T-helper 2 cell (primary cell): ENCODE measurements around the gene FNDC5.
A peak's percentile ranks its signal among the peaks of the same experiment; 100 is the strongest.

Experiments used
- DNase-seq, 5 experiments: peaks; one replicate each; pipeline versions ENCODE4 v3.0.0 to v3.0.0-alpha.2; 2012 to 2022

Gene FNDC5

DNA sequence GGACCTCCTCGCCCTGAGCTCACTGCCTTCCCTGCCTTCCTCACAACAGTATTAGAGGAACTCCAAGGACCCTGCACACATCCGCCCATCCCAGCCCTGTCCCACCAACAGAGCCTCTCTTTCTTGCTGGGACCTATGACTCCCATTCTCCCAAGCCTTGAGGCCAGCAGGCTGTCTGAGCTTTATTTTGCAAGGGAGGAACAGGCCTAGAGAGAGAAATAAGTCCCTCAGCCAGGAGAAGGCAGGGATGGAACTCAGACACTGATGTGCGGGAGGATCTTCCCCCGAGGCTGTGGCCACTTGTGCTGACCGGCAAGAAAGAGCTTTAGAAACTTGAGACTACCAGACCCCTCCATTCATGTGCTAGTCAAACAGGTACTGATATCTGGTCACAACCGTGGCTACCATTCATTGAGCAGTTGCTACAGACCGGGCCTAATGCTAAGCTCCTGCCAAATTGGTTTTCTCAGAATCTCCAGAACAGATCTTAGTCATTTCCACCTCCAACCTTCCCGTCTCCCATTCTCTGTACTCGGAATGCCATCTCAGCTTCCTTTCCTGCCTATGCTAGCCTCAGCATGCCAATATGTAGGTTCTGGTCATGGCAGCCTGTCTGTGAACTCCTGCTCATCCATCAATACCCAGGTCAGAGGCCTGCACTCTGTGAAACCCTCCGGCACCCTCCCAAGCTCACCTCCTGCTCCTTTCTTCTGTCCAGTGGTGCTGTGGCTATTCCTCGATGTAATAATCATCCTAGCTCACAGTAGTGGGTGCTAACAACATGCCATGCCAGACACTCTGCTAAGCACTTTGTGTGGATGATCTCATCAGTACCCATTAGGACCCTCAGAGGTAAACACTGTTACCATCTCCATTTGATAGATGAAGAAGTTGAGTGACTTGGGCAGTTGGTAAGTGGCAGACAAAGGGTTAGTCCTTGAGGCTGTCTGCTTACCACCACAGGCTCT lies 26.7 kb upstream of the FNDC5 start:
- DNase-seq, result no peak

DNA sequence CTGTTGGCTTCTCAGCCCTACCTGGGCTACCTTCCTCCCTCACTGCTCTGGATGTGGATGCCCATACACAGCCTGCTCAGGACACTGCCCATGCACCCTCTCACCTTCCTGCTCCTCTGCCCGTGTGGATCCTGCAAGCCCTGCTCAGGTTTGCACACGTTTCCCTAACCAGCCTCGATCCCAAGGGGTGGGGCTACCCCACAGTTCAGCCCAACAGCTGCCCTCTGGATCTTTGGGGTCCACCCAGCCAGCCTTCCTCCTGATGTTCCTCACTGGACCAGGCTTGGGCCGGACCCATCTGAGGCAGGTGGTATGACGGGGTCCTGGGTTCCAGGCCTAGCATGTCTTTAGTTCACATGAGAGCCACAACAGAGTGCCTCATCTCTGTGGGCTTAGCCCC lies 25.7 kb upstream of the FNDC5 start:
- DNase-seq, result no peak

DNA sequence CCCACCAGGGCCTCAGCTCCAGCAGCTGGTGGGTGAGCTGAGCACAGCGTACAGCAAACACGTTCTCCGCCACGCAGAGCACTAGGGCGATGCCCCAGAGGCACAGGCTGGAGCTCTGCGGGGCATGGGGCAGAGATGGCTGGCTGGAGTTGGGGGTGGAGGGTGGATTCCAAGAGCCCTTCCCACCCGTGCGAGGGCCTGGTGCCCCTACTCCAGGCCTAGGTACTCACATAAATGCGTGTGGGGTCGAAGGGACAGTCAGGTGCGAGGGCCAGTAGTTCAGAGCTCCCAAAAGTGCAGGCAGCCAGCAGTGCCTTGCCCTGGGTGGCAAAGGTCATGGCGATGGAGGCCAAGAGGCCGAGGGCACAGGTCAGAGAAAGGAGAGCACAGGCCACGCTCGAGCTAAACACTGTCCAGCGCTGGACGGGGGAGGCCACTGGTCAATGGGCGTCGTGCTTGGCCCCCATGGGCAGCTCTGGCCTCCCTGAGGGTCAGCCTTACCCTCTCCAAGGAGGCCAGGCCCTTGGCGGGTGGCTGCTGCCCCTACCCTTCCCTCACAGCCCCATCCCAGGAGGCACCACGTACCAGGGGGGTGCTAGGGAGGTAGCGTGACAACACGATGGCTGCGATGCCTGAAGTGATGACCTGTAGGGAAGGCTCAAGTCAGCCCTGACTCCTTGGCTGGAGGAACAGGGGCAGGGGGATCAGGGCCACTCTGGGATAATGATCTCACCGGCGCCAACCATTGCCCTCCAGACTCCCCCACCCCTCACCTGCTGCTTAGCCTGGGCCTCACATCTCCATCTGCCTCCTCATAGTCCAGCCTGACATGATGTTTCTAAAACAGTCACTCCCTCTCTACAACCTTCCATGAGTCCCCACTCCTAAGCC lies 24.9 kb upstream of the FNDC5 start:
- DNase-seq, result no peak

DNA sequence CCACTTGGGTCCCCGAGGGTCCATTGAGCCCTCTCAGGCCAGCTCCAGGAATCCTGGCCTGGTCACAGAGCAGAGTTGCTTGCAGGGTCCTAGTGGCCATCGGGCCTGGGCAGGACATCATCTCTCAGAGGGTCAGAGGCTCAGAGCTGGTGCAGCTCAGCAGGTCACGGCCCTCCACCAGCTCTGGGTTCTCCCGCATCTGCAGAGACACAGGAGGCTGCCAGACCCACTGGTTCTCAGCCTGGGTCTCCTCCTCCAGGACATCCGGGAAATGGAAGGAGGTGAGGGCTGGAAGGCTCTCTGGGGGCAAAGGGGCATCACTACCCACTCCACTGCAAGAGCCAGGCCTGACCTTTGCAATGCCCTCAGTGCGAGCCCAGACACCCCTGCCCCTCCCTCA lies 24.0 kb upstream of the FNDC5 start:
- no peak for DNase-seq

DNA sequence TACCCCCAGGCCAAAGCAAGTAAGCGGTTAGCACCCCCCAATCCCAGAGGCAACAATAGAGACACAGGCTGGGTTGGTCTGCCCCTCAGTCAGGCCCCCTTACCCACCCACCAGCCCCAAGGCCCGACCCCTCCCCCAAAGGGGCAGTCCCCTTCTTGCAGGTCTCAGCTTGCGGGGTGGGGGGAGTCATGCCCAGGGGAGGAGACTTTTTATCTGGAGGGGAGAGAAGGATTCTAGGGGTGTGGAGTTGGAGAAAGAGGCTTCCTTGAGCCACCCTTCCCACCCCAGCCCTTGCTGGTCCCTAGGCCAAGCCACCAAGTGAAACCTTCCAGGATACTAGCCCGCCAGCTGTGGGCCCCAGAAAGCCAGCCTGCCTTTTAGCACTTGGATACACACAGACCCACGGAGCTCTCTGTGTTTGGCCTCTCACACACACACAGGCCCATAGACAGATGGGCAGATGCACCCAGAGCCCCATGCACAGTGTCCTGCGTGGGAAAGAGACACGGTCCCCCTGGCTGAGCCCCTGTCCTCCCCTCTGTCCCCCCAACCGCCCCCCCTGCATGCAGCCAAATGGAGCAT lies 23.4 kb upstream of the FNDC5 start:
- DNase-seq, result no peak

GRCh38 chr1:32893198-32894018 lies 22.7 kb upstream of the FNDC5 start:
- no peak for DNase-seq

DNA sequence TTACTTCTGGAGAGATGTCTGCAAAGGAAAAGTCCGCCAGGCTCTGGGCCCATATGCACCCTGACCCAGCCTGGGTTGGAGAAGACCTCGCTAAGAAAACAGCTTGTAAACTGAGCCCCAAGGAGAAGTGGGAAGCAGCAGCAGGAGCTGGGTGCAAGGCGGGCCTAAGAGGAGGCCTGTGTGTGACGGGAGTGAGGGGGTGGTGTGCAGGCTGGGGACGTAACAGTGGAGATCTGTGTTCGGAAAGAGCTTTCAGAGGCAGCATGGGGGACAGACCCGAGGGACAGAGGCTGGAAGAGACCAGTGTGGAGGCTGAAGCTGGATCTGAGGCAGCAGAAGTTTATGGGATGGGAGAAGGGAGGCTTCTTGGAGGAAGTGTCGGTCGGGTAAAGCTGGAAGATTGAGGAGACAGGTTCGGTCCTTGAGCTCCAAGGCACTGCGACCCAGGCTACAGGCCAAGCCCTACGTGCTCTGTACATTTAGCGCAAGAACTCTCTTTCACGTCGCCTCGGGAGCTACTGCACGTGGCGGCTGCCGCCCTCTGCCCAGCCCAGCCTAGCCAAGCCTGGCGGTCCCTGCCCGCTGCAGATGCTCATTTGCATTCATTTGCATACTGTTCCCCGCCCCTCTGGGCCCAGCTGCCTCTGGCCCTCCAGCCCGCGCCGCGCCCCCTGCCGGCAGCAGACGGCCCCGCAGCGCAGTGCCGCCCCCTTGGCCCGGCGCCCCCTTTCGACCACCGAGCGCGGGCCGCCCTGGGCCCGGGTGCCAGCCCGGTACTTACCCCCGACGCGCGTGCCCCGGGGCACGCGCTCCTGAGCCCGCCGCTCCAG lies 21.9 kb upstream of the FNDC5 start:
- peak in 2 of 5 experiments; percentile 23 to 46 for DNase-seq

DNA sequence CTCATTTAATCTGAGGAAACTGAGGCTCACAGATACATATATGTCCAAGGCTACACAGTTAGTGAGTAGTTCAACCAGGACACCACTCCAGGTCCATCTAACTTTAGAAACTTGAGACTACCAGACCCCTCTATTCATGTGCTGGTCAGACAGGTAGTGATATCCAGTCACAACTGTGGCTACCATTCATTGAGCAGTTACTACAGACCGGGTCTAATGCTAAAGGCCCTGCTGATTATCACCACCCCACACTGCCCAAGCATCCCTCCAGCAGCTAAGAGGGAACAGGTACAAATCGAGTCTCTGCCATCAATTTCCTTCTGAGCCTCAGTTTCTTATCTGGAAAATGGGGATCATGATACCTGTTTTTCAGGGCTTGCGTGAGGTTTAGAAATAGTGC lies 20.9 kb upstream of the FNDC5 start:
- no peak for DNase-seq

DNA sequence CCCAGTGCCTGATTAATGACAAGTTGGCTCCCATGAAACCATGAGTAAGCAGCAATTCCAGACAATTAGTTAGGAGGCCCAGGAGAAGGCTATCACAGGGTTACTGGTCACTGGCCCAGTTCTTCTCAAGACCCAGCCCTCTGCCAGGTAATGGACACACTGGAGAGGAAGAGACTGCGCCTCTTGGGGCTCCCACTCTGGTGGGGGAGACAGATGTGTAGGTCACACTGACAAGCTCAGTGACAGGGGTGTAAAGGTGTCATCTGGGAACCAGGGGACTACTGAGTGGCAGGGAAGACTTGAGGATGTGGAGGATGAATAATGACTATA lies 20.5 kb upstream of the FNDC5 start:
- DNase-seq, result no peak

- no peak for DNase-seq
These were observed 20.0 kb upstream of the FNDC5 start for GRCh38 chr1:32890516-32891240.

DNA sequence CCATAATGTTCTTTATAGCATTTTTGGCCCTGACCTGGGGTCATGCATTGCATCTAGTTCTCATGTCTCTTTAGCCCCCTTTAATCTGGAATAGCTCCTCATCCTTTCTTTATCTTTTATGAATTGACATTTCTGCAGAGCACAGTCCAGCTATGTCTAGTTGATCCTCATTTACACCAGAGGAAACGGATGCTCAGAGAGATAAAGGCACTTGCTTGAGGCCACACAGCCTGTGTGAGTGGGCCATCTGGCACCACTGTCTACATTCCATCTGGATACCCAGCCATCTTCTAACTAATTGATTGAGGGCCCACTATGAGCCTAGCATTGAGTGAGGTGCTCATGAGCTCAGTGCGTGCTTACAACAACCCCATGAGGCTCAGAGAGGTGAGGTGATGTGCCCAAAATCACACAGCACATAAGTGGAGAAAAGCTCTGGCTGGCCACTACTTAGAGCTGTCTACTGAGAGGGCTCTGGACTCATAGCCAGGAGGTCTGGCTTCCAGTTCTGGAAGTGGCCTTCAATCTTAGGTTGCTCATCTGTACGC lies 19.1 kb upstream of the FNDC5 start:
- no peak for DNase-seq

DNA sequence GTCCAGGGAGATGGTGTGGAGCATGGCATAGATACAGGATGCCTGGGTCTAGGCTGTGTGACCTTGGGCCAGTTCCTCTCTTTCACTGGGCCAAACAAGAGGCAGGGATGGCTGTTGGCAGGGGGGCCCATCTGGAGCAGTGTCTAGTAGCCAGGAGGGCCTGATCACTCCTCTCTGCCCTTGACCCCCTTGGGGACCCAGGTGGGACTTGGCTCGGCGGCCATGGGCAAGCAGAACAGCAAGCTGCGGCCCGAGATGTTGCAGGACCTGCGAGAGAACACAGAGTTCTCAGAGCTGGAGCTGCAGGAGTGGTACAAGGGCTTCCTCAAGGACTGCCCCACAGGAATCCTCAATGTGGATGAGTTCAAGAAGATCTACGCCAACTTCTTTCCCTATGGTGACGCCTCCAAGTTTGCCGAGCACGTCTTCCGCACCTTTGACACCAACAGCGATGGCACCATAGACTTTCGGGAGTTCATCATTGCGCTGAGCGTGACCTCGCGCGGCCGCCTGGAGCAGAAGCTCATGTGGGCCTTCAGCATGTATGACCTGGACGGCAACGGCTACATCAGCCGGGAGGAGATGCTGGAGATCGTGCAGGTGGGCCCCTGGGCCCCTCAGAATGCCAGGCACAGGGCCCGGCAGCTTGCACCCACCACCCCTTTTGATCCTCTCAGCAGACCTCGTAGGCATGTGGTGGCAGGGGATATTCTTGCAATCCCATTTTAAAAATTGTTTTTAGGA lies 18.1 kb upstream of the FNDC5 start:
- DNase-seq, result no peak

DNA sequence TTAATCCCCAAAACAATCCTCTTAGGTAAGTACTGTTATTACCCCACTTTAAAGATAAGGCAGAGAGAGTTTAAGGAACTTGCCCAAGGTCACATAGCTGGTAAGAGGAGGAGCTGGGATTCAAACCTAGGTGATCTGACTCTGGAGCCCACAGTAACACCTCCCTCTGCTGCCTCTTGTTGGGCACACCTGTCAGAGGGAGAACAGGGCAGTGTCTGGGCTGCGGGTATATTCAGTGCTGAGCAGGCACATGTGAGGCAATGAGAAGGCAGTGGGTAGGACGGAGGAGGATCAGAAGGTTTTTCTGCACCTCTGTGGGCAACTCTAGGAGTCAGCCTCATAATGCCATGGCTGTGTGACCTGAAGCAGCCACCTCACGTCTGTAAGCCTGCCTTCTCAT lies 17.4 kb upstream of the FNDC5 start:
- no peak for DNase-seq

DNA sequence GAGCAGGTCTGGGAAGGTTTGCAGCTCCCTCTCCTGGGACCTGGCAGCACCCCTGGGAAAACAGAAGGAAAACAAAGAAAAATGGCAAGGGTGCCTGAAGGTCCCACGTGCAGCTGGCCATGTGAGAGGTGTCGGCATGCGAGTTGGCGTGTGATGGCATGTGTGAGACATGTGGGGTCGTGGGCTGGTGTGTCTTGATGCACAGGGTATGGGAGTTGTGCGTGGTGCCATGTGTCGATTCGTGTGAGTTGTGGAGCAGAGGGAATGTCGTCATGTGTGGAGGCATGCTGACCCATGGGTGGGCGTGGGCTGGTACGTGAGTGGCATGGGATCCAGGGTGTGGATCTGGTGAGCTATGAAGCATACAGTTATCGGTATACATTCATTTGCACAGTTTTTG lies 16.9 kb upstream of the FNDC5 start:
- DNase-seq, result no peak

DNA sequence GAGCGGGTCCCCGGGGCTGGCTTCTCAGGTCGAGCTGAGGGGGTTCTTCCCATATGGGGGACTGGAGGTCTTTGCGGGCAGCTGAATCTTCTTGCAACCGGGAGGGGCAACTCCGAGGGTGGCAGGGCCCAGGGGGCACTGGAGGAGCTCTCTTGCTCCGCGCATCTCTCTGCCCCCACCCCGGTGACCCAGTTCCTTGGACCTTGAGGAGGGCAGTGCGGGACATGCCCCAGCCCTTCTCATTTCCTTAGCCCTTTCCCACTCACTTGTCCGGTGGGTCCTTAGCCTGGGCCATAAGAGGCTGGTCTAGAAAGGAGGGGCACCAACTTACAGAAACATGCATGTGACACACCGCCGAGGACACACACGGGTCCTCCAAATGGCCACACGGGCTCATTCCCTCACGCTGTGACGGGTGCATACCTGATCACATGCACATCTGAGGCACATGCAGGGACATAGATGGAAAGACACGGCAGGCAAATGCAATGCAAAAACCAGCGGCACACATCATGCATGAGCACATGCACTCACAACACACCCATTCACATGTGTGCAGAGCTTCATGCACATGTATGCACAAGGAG lies 16.2 kb upstream of the FNDC5 start:
- DNase-seq, result no peak

- peak in 2 of 5 experiments; percentile 15 to 42 for DNase-seq
These were observed 15.5 kb upstream of the FNDC5 start, which contains the start of gene HPCA for GRCh38 chr1:32886004-32886827. TSS of gene HPCA (plus strand) at chr1:32886491. CDS start at chr1:32888899, 2,408 bp downstream.

DNA sequence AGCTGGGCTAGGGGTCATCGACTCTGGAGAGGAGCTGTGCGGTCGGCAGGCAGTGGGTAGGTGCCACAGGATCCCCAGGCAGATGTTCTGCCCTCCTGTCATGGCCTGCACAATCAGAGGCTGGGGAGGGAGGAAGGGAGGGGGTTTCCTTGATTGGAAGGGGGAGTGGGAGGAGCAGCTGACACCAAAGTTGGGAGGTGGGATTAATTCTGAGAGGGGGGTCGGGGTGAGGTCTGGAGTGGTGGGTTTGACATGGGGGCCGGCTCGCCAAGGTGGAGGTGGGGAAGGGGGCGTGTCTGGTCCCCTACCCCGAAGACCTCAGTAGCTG lies 14.9 kb upstream of the FNDC5 start:
- DNase-seq, result no peak

GRCh38 chr1:32884726-32885125 lies 14.0 kb upstream of the FNDC5 start:
- DNase-seq, result no peak

DNA sequence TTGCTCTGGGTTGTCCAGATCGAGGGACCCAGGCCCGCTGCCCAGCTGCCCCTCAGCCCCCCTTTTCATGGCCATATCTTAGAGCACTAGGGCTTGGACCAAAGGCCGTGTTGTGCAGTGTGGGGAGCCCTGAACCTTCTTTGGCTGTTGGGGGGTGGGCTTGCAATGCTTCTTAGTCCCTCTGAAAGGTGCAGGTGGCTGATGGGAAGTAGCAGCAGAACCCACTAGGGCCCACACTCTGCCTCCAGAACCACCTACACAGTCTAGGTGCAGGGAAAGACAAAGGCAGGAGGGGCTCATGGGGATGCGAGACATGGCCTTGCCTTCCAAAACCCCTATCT lies 13.3 kb upstream of the FNDC5 start:
- DNase-seq, result no peak
